Upper lobe of left lung (tissue), 4 donors: ENCODE data around the gene RYR3.

Experiments used
- CTCF ChIP-seq, 6 experiments: fragments of 450-650 bp in 4 of 6; fragments of 200-600 bp in 2 of 6; sonication (generic) in 2 of 6; IDR thresholded peaks; one replicate each; pipeline ENCODE4 v1.5.1; 2016 to 2019; ENCODE audit warnings: antibody characterized with exemption in 6 of 6
- EP300 ChIP-seq, 4 donors: sonication (generic); formaldehyde crosslinking; IDR thresholded peaks; one replicate each; pipeline ENCODE4 v1.5.1; 2017; ENCODE audit warnings: antibody characterized with exemption in 4 of 4, control low read depth in 2 of 4
- POLR2A ChIP-seq, 4 donors: fragments of 450-650 bp; IDR thresholded peaks; one replicate each; pipeline ENCODE4 v1.5.1; 2016 to 2017; ENCODE audit warnings: antibody characterized with exemption in 4 of 4, mild to moderate bottlenecking in 2 of 4
- POLR2AphosphoS5 ChIP-seq, 2 donors: sonication (generic); formaldehyde crosslinking; IDR thresholded peaks; one replicate each; pipeline ENCODE4 v1.5.1; 2017; ENCODE audit warnings: antibody characterized with exemption in 2 of 2

GRCh38 chr15:33601461-33601860, 290.7 kb downstream of the RYR3 start:
- TF ChIP-seq CTCF (IDR thresholded peaks at IDR 0.05) (no peak), POLR2AphosphoS5 (IDR thresholded peaks at IDR 0.05) (no peak), POLR2A (IDR thresholded peaks at IDR 0.05) (no peak), EP300 (IDR thresholded peaks at IDR 0.05) (no peak)
